Measurements from ENCODE around the gene HPSE2.

DNA sequence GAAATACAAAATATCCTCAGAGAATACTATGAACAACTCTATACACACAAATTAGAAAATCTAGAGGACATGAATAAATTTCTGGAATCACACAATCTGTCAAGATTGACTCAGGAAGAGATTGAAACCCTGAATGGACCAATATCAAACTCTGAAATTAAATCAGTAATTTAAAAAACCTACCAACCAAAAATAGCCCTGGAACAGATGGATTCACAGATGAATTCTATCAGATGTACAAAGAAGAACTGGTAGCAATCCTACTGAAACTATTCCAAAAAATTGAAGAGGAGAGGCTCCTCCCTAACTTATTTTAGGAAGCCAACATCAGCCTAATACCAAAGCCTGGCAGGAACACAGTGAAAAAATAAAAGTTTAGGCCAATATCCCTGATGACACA, 190.0 kb downstream of the HPSE2 start:
- no peak for TF ChIP-seq TAF1 (IDR thresholded peaks at IDR 0.05; ENCODE audit: borderline replicate concordance, low read depth, low read length)
- no peak for TF ChIP-seq POLR2A (IDR thresholded peaks at IDR 0.05; ENCODE audit: low read depth, low read length)
